SU-DHL-6 (cell line): ENCODE results near the gene CACUL1.

Source experiments
- EZH2phosphoT487 ChIP-seq: fragments of 200-600 bp; sonication (generic), shearing (Covaris generic); conservative IDR thresholded peaks from 2 replicates; pipeline ENCODE4 v1.6.1; 2018; ENCODE audit warnings: mild to moderate bottlenecking, antibody characterized with exemption, low read length, moderate library complexity, mixed read lengths
- TF ChIP-seq, protein P1 (sequence below): fragments of 200-600 bp; sonication (generic); IDR thresholded peaks from one replicate; pipeline ENCODE4 v1.5.1; 2017; ENCODE audit warnings: antibody characterized with exemption, mild to moderate bottlenecking, low read length, moderate library complexity; ENCODE audit not compliant: insufficient read depth, poor library complexity, severe bottlenecking

DNA sequence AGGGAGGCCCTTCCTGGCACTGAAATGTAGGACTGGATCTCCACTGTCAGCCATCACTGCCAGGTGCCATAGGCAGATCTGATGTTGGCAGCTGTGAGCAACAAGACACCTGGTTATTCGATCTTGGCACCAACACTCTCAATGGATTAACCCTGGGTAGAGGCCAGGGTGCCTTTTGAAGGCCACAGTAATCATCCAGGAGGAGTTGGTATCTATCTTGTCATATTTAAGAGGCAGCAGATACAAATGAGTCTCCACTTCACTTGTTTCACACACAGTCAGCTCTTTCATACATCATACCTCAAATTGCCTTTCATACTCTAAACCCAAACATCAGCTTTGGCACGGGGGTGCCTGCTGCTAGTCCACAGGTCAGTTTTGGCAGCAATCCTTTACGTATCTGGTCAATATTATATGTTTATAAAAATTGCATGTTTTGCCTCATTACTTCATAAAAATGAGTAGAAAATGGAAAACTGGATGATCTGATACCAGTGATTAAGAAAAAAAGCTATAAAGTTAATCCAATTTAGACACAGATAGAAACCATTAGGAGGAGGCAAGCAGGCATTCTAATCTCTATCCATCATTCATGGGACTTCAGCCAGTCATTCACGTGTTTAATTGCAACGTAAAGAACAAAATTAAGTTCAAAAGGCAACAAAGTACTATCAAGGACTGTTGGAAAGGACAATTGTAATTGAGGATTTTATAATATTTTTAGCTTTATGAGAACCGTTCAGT, 12.7 kb upstream of the CACUL1 start:
- TF ChIP-seq EZH2phosphoT487 = no peak
- TF ChIP-seq, protein P1, sequence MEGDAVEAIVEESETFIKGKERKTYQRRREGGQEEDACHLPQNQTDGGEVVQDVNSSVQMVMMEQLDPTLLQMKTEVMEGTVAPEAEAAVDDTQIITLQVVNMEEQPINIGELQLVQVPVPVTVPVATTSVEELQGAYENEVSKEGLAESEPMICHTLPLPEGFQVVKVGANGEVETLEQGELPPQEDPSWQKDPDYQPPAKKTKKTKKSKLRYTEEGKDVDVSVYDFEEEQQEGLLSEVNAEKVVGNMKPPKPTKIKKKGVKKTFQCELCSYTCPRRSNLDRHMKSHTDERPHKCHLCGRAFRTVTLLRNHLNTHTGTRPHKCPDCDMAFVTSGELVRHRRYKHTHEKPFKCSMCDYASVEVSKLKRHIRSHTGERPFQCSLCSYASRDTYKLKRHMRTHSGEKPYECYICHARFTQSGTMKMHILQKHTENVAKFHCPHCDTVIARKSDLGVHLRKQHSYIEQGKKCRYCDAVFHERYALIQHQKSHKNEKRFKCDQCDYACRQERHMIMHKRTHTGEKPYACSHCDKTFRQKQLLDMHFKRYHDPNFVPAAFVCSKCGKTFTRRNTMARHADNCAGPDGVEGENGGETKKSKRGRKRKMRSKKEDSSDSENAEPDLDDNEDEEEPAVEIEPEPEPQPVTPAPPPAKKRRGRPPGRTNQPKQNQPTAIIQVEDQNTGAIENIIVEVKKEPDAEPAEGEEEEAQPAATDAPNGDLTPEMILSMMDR = no peak
